ENCODE results near the gene C2CD2. TPM values are rescaled to one million over a fixed set of nuclear protein-coding genes. Genes with fewer than 3 reads are reported as not detected.

Gene C2CD2
- total RNA-seq, 1 experiment from 2014 or later = 13.6 TPM

- CTCF ChIA-PET = no interaction called here
- no peak overlapping the region for H3K27ac Mint-ChIP-seq (ENCODE audit: unreplicated experiment)
- H3K27me3 Mint-ChIP-seq (ENCODE audit: unreplicated experiment) = no peaks in the 10 kb centered on the region
- DNase-seq = no peak
- intact Hi-C loops (cut with micrococcal nuclease; ENCODE audit: unreplicated experiment) = no loop called here
- H3K4me3 Mint-ChIP-seq (ENCODE audit: low read depth, unreplicated experiment) = no peak overlapping the region
- H3K4me1 Mint-ChIP-seq (ENCODE audit: low read depth, unreplicated experiment) = peaks cover 9% of the 10 kb centered on the region
- BruUV-seq (replicated peaks) = no TSS peak
- TF ChIP-seq CTCF (IDR thresholded peaks at IDR 0.05; ENCODE audit: unreplicated experiment) = no peak
- peaks cover 5% of the 10 kb centered on the region for H3K36me3 Mint-ChIP-seq (ENCODE audit: insufficient read depth, unreplicated experiment)
- H3K9me3 Mint-ChIP-seq (ENCODE audit: low read depth, unreplicated experiment) = no peaks in the 10 kb centered on the region
Observed at GRCh38 chr21:41888749-41889376, 65.0 kb downstream of the C2CD2 start.

GRCh38 chr21:41887667-41888066 is 66.2 kb downstream of the C2CD2 start:
- intact Hi-C loops (cut with micrococcal nuclease; ENCODE audit: unreplicated experiment) = no loop called here

GRCh38 chr21:41886328-41886727 is 67.5 kb downstream of the C2CD2 start:
- no peak for DNase-seq
- Mint-ChIP-seq H3K27me3 (ENCODE audit: unreplicated experiment) (no peaks in the 10 kb centered on the region), H3K4me1 (ENCODE audit: low read depth, unreplicated experiment) (peaks cover 8% of the 10 kb centered on the region), H3K4me3 (ENCODE audit: low read depth, unreplicated experiment) (no peak overlapping the region), H3K27ac (ENCODE audit: unreplicated experiment) (no peak overlapping the region), H3K36me3 (ENCODE audit: insufficient read depth, unreplicated experiment) (peaks cover 5% of the 10 kb centered on the region), H3K9me3 (ENCODE audit: low read depth, unreplicated experiment) (no peaks in the 10 kb centered on the region)
- CTCF ChIA-PET = no interaction called here
- TF ChIP-seq CTCF (IDR thresholded peaks at IDR 0.05; ENCODE audit: unreplicated experiment) = no peak
- no TSS peak for BruUV-seq (replicated peaks)
- intact Hi-C loops (cut with micrococcal nuclease; ENCODE audit: unreplicated experiment) = no loop called here

More at GRCh38 chr21:41887667-41888066, 66.2 kb downstream of the C2CD2 start:
- Mint-ChIP-seq H3K27ac (ENCODE audit: unreplicated experiment) (no peak overlapping the region), H3K36me3 (ENCODE audit: insufficient read depth, unreplicated experiment) (peaks cover 5% of the 10 kb centered on the region), H3K4me1 (ENCODE audit: low read depth, unreplicated experiment) (peaks cover 9% of the 10 kb centered on the region), H3K9me3 (ENCODE audit: low read depth, unreplicated experiment) (no peaks in the 10 kb centered on the region), H3K27me3 (ENCODE audit: unreplicated experiment) (no peaks in the 10 kb centered on the region), H3K4me3 (ENCODE audit: low read depth, unreplicated experiment) (no peak overlapping the region)
- BruUV-seq (replicated peaks) = no TSS peak
- no peak for DNase-seq
- CTCF ChIA-PET = no interaction called here
- TF ChIP-seq CTCF (IDR thresholded peaks at IDR 0.05; ENCODE audit: unreplicated experiment) = no peak

GRCh38 chr21:41885341-41886024 is 68.3 kb downstream of the C2CD2 start:
- no peaks in the 10 kb centered on the region for H3K36me3 Mint-ChIP-seq (ENCODE audit: insufficient read depth, unreplicated experiment)
- no peak overlapping the region for H3K4me3 Mint-ChIP-seq (ENCODE audit: low read depth, unreplicated experiment)
- TF ChIP-seq CTCF (IDR thresholded peaks at IDR 0.05; ENCODE audit: unreplicated experiment) = no peak
- no peak for DNase-seq
- H3K27ac Mint-ChIP-seq (ENCODE audit: unreplicated experiment) = no peak overlapping the region
- intact Hi-C loops (cut with micrococcal nuclease; ENCODE audit: unreplicated experiment) = no loop called here
- H3K27me3 Mint-ChIP-seq (ENCODE audit: unreplicated experiment) = no peaks in the 10 kb centered on the region
- no peaks in the 10 kb centered on the region for H3K4me1 Mint-ChIP-seq (ENCODE audit: low read depth, unreplicated experiment)
- no peaks in the 10 kb centered on the region for H3K9me3 Mint-ChIP-seq (ENCODE audit: low read depth, unreplicated experiment)
- CTCF ChIA-PET = no interaction called here
- BruUV-seq (replicated peaks) = no TSS peak

Measured in Calu3 (cell line).